GM18502 (cell line): ENCODE measurements around the gene WDR45.

Experiments used
- ATAC-seq: cut with Tn5 transposase; IDR thresholded peaks from one replicate; pipeline ENCODE4 v1.9.1; 2021; ENCODE audit warnings: mild to moderate bottlenecking; ENCODE audit not compliant: unreplicated experiment, poor library complexity

Gene WDR45

DNA sequence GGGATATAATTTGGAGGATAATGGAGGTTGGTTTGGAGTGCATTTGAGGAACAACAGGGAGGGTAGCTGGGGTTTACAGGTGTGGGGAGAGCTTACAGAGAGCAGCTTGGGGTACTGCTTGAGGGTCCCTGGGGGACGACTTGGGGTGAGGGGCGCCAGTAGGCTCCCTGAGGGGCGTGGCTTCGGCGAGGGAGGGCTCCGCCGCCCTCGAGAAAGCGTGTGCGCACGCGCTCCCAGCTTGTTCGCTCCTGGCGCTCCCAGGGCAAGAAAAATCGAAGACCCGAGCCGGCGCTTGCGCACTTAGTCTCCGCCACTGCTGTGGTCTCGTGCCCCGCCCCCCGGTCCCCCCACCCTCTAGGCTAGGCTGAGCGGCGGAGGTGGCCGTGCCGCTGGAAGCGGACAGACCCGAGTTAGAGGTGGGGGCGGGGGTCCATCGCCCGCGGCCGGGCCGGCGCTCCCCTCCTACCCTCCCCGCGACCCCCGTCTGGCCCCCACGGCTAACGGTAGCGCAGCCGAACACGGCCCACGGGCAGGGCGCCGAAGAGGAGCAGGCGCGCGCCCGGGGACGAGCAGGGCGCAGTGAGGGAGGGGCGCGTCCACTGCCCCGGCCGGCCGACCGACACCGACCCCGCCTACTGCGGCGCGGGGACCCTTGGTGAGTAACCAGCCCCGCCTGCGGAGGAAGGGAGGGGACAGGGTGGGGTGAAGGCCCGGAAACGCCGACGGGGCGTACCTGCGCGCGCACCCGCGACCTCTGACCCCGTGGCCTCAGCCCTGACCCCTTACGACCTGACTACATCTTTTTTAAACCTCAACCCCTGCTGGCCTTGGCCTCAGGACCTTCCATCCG, 26.2 kb downstream of the WDR45 start:
- no peak for ATAC-seq

DNA sequence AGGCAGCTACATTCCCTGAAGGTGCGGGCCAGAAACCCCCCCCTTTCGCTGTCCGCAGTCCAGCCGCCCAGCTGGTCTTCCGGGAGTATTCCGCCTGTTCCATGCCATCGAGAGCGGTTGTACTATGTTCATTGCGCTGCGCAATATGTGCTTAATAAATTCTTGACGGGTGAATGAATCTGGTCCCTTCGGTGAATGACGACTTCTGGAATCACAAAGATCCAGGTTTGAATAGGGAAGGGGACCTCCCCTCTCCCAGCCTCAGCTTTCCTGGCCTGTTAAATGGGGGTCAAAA, 35.8 kb downstream of the WDR45 start:
- ATAC-seq: no peak

DNA sequence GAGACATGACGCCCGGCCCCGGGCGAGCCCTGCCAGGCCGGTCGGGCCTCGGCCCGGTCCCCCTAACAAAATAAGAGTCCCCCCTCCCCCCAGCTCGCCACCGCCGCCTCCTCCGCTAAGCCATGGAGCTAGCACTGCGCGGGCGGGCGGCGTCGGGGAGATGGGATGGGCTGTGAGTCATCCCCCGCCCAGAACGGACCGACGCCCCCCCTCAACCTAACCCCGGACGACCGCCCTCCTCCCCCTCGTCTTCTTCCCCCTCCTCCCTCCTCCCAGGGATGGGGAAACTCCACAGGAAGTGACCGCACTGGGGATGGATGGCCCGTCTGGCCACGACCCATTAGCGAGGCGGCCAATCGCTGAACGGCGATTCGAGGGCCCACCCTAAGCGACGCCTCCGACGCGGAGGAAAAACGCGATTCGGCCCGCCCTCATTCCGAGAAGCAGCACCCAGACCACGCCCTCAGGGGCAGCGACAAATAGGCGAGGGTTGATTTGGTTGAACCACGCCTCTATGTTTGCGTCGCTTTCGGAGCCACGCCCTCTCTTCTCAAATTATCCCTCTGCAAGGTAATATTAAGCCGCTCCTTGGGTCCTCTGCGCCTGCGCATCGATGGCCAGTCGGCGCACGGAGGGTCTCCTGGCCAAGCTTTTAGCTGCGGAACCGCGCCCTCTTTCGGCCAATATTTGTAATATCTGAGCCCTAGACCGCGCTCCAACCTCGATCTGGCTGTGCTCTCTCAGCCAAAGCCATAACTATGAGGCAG, 36.3 kb downstream of the WDR45 start, which contains the start of gene TFE3:
TSS of gene TFE3 (minus strand) at position 138 of the 767 bp plus-strand sequence. CDS start at position 7, 131 bp downstream.
- ATAC-seq: peak; percentile 86

DNA sequence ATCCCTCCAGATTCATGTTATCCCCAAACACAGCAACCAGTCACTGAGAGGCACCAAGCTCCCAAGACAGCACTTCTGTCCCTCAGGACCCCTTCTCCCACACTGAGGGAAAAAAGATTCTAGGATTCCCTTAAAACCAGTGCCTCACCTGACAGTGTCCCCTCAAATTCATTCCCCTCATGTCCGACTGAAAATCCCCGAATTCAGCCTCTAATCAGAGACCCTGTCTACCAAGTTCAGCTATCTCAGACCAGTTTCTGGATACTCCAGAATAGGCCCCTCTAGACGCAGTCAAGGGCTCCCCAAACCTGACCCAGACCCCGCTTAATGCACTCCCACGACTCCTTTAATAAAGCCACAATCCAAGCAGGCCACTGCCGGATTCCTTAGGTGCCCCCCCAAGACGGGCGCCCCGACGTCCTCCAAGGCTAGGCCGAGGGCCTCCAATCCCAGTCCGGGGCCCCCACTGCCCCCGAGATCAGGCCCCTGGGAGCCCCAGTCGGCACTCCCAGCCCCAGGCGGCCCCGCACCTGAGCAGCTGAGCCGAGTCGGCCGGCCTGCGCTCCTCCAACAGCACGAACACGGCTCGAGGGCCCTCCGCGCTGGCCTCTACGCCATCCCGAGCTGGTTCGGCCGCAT, 37.0 kb downstream of the WDR45 start:
- no peak for ATAC-seq

DNA sequence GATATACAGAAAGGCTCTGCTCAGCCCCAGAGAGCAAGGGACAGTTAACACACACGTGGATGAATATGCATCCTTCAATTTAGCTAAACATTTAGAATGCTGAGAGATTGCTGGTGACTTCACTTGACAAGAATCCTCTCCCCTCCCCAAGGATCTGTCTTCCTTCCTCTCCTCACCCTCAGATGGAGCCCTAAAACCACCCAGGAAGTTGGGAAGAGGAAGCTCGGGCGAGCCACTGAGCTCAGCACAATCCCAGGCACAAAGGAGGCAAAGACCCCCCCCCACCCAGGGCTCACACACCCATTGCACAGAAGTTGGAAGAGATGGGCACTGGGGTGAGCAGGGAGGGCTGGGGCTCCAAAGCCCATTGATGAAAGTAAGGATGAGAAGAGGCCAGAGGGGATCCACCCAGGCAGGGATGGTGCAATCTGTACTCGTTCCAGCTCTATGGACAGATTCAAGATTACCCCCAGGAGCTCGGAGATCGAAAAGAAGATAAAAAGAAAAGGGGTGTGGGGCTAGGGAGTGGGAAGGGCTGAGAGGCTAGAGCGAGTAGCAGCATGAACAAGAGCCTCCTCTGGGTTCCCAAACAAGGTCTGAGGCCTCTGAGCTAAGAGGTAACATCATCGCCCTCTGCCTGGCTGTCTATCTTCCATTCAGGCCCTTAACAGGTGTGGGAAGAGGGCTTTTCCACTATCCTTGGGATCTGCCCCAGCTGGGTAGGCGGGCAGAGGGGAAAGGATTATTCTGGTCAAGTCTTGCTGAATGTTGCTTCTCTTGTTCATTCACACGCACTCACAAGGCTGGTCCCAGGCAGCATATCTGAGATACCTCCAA, 37.7 kb downstream of the WDR45 start:
- no peak for ATAC-seq

DNA sequence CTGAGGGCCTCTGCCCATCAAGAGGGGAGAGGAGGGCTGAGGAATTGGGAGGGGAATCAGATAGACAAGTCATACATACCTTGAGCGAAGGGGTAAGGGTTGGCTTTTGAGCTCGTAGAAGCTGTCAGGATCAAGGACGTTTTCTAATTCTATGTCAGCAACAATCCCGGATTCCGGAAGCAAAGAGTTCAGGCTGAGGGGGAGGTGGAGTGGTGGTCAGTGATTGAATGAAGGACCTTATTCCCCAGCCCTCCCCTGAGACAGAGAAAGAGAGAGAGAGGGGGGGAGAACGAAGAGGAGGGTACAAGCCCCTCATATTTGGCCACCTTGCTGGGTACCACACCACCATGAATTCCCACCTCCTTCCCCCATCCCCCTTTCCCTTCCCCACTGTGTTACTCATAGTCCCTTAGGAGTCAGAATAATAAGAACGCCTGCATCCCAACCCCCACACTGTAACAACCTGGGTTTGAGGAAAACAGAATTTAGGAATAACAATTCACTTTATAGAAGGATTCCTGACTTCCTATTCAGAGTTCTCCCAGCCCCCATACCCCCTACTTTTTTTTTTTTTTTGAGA, 39.2 kb downstream of the WDR45 start:
- ATAC-seq: no peak

DNA sequence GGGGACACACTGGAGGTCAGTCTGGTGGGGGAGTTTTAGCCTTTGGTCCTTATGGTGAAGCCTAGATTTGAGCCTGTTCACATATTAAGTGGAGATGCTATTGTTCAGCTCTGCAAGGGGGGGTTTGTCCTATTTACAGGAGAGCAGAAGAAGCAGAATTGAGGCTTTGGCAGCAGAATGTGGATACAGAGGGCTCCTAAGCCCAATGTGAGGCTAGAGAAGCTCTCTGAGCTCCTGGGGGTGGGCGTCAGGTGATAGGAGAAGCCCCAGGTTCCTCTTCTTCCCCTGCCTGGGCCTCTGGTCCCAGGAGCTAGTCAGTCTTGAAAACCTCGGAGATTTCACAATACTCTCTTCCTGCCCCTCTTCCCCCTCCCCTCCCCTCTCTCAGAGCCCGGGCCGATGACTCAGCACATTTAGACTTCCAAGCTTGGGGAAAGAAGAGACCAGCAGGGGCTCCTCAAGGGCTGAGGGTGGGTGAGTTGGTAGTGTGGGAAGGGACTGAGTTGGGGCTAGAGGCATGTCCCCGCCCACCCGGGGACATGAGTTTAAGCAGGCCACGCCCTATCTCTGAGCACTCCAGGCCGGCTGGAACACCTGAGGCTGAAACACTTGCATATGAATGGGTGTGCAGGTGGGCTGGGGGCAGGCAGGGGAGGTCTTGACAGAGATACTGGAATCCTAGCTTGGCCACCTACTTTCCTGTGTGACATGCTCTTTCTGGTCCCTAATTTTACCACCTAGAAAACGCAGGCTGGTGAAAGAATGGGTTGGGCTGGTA, 39.9 kb downstream of the WDR45 start:
- ATAC-seq: no peak

DNA sequence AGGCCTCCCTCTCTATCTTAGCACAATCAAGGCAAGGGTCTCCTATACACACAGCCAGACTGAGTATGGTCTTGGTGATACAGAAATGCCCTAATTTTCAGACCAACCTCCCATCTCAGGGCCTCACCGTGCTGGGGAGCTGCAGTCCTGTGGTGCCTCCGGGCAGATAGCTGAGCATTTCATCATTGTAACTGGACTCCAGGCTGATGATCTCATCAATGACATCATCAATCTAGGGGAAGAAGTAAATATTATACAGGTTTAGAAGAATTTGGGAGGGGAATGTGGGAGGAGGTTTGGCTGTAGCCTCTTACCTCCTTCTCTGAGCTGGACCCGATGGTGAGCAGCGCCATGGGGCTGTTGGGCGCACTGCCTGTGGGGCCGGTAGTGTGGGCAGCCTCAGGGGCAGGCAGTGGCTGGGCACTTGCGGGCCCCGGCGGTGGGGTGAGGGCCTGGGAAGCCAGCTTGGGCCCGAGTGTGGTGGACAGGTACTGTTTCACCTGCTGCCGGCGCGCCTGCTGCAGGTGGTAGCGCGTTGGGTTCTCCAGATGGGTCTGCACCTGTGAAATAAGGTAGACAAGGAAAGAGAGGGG, 41.7 kb downstream of the WDR45 start:
- ATAC-seq: no peak

DNA sequence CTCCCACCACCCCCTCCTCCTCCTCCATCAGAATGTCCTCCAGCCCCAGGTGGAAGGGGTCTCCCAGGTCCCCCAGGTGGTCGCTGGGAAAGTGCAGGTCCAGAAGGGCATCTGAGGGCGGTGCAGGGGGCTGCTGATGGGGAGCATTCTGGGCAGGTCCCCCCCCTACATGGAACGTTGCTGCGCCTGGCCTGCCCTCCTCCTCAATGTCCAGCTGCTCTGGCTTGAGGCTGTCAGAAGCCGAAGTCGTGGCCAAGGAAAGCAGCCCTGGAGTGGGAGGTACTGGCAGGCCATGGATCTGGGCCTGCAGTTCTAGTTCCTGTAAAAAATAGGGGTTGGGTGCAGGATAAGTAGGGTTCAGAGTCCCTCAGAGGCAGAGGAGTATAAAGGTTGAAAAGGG, 49.4 kb downstream of the WDR45 start:
- ATAC-seq: no peak

DNA sequence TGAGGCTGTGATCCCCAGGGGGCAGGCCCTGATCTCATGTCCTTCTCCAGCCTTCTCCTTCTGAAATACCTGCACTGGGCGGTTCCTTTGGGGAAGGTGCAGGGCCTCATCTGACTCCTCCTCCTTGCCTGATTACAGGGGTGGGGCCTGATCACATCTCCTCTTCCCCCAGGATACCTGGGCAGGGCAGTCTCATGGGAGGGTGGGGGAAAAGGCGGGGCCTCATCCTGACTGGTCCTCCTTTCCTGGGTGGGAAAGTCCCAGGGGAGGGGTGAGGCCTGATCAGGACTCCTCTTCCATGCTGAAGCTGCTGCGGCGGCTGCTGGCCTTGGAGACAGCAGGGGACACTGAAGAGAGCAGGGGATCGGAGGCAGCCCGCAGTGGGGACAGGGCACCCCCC, 49.8 kb downstream of the WDR45 start:
- ATAC-seq: no peak
